NCI-H226 (cell line): ENCODE measurements around the gene SIKE1.
"Not testable (repeated sequence)": the region's sequence is repeated elsewhere in the genome, so short reads cannot be mapped to it uniquely, and the experiment has no call there.

Experiments
- DNase-seq: peaks from one replicate; pipeline ENCODE4 v3.0.0-alpha.2; 2015

The SIKE1 gene

GRCh38 chr1:114755006-114755931, 25.2 kb downstream of the SIKE1 start:
- DNase-seq = no peak

- DNase-seq = not testable (repeated sequence)
These were observed 26.8 kb downstream of the SIKE1 start for GRCh38 chr1:114753702-114754101.

- no peak for DNase-seq
These were observed 27.3 kb downstream of the SIKE1 start for GRCh38 chr1:114753143-114753542.

- no peak for DNase-seq
These were observed 29.7 kb downstream of the SIKE1 start for GRCh38 chr1:114750780-114751179.

GRCh38 chr1:114749835-114750234, 30.6 kb downstream of the SIKE1 start:
- no peak for DNase-seq

- DNase-seq = no peak
These were observed 33.9 kb downstream of the SIKE1 start for GRCh38 chr1:114746450-114747121.

- DNase-seq = no peak
These were observed 35.2 kb downstream of the SIKE1 start for GRCh38 chr1:114745291-114745690.

- no peak for DNase-seq
These were observed 38.3 kb downstream of the SIKE1 start for GRCh38 chr1:114741963-114742746.

GRCh38 chr1:114740331-114740730, 40.2 kb downstream of the SIKE1 start:
- DNase-seq = no peak

GRCh38 chr1:114737314-114737849, 43.1 kb downstream of the SIKE1 start:
- no peak for DNase-seq

GRCh38 chr1:114735479-114735878, 45.0 kb downstream of the SIKE1 start:
- no peak for DNase-seq

- DNase-seq = no peak
These were observed 50.7 kb downstream of the SIKE1 start for GRCh38 chr1:114729782-114730181.

GRCh38 chr1:114728553-114728952, 51.9 kb downstream of the SIKE1 start:
- no peak for DNase-seq

- DNase-seq = no peak
These were observed 55.3 kb downstream of the SIKE1 start for GRCh38 chr1:114725230-114725629.

- no peak for DNase-seq
These were observed 56.6 kb downstream of the SIKE1 start for GRCh38 chr1:114723915-114724314.

GRCh38 chr1:114723457-114723856, 57.0 kb downstream of the SIKE1 start:
- DNase-seq = no peak

GRCh38 chr1:114720492-114720891, 60.0 kb downstream of the SIKE1 start:
- no peak for DNase-seq
